Measurements from ENCODE around the gene MTERF1.

The MTERF1 gene

DNA sequence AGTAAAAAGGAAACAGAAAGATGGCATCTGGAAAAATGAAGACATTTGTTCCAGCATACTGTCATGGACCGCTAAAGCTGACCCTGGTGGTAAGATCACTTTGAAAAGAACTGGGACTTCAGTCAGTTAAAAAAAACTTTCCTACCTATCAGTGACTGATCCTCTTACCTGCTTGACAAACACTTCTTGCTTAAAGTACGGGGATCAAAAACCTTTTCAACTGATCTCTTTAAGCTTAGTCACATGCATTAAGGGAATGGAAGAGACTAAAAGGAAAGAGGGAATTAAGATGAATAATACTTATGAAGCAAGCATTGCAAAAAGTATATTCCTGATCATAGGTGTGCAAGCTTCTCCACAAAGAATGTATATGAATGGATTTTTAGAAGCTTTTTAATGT is 42.1 kb downstream of the MTERF1 start:
- DNase-seq (ENCODE audit: low spot score): no peak
- no peak for TF ChIP-seq CTCF (IDR thresholded peaks at IDR 0.05; ENCODE audit: extremely low read depth, missing control alignments)

- no peak for DNase-seq (ENCODE audit: low spot score)
- no peak for TF ChIP-seq CTCF (IDR thresholded peaks at IDR 0.05; ENCODE audit: extremely low read depth, missing control alignments)
Measured at GRCh38 chr7:91837397-91838070, 43.0 kb downstream of the MTERF1 start.

- TF ChIP-seq CTCF (IDR thresholded peaks at IDR 0.05; ENCODE audit: extremely low read depth, missing control alignments): no peak
- DNase-seq (ENCODE audit: low spot score): no peak
Measured at GRCh38 chr7:91835826-91836368, 44.6 kb downstream of the MTERF1 start.

- no peak for TF ChIP-seq CTCF (IDR thresholded peaks at IDR 0.05; ENCODE audit: extremely low read depth, missing control alignments)
- DNase-seq (ENCODE audit: low spot score): no peak
Measured at GRCh38 chr7:91835091-91835825, 45.2 kb downstream of the MTERF1 start.

- no peak for TF ChIP-seq CTCF (IDR thresholded peaks at IDR 0.05; ENCODE audit: extremely low read depth, missing control alignments)
- DNase-seq (ENCODE audit: low spot score): no peak
Measured at GRCh38 chr7:91832493-91833045, 47.9 kb downstream of the MTERF1 start.

- no peak for DNase-seq (ENCODE audit: low spot score)
- TF ChIP-seq CTCF (IDR thresholded peaks at IDR 0.05; ENCODE audit: extremely low read depth, missing control alignments): no peak
Measured at GRCh38 chr7:91827169-91827568, 53.3 kb downstream of the MTERF1 start.

- DNase-seq (ENCODE audit: low spot score): no peak
- no peak for TF ChIP-seq CTCF (IDR thresholded peaks at IDR 0.05; ENCODE audit: extremely low read depth, missing control alignments)
Measured at GRCh38 chr7:91826377-91826776, 54.1 kb downstream of the MTERF1 start.

All from GM20000 (cell line).